Stimulated activated CD4-positive, alpha-beta T cell treated with anti-CD3 and anti-CD28 coated beads, Interleukin-15, amount 100 ng/mL, for 24 hours (primary cell): ENCODE data around the gene SLC14A1.
"Not testable (repeated sequence)": the region's sequence is repeated elsewhere in the genome, so short reads cannot be mapped to it uniquely, and the experiment has no call there.

Experiments
- DNase-seq: peaks from one replicate; pipeline ENCODE4 v3.0.0-alpha.2; 2020

SLC14A1 gene

GRCh38 chr18:45724601-45725000, 620 bp downstream of the SLC14A1 start:
- no peak for DNase-seq

DNA sequence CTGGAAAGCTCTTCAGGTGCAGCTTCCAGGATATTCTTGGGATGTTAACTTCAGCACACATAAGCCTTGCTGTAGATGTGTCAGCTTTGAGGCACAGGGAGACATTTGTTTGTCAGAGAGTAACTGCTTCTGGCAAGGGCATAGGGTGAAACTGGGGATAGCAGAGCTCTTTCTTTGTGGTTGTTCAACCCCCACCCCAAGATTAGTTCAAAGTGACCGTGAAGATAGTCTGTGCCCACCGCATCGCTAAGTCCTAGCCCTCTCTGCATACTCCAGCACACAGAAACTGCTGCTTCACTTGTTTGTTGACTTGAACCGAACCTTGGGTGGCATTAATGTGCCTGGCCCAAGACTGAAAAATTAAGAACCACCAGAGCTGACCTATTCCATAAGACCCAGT, 1.4 kb downstream of the SLC14A1 start:
- no peak for DNase-seq

DNA sequence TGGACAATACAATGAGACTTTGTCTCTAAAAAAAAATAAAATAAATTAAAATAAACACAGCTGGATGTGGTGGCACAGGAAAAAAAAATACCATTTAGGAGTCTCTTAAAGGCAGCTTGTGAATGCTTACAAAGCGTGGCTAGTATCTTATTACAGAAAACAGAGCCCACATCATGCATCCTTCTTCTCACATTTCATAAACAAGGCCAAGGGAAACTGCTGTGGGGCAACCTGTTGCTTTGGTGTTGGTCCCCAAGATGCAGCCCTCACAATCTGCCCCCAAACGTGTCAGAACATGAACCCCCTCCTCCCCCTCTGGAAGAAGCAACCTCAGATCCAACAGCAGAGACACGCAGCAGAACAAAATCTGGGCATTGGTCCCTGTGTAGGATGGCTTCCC, 2.6 kb downstream of the SLC14A1 start:
- no peak for DNase-seq

DNA sequence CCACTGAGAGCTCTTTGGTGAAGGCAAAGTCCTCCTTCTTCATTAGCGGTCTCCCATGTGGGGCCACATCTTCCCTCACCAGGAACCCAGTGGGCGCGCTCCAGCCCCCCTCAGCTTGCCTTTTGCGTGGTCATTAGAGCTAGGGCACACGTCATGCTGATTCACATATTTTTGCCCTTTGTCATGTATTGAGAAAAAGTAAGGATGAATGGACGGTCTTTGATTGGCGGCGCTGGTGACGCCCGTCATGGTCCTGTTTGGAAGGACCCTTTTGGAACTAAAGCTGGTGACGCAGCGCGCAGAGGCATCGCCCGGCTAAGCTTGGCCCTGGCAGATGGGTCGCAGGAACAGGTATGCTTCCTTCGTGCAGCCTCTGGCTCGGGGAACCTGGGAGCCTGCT, 3.1 kb downstream of the SLC14A1 start:
- no peak for DNase-seq

DNA sequence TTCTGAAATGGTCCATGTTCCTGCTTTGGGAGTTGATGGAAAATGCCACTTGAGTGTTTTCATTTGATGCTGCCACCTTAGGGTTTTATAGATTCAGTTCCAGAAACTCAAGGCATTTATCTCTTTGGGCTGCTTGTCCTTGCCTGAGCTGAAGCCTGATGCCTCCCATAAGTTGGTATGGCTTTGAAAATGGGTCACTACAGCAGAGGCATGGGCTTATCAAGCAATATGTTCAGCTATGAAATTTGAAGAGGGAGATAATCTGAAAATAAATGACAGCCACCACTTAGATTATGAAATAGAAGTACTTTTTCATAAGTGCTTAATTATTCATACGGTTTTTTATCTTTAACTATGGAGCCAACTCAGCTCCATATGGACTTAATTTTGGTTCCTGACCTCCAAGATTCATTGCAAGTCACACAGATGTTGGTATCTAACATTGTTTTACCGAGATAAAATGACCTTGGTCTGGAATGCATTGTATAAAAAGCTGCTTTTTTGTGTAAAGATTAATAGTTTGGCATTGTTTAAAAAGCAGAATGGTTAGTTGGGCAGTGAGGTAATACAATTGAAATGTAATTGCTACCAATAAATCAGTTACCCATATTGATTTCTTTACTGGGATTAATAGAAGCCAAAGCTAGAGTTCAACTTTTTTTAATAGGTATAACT, 4.5 kb downstream of the SLC14A1 start:
- no peak for DNase-seq

GRCh38 chr18:45730832-45731575, 7.0 kb downstream of the SLC14A1 start:
- no peak for DNase-seq

DNA sequence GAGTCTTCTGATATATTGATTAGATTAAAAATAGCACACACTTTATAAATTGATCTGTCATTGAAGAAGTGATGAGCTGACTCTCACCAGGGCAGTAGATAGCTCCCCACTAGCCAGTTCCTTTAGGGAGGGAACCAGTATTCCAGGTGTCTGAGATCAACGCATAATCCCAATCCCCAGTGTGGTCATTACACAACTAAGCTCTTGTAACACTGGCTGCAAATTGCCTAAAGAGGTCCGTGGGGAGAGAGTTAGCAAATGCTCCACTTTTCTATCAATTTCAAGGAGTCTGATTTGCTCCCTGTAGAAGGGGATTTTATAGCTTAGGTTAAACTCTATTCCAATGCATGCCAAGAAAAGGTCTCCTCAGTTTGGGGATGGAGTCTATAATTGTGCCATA, 7.7 kb downstream of the SLC14A1 start:
- no peak for DNase-seq

DNA sequence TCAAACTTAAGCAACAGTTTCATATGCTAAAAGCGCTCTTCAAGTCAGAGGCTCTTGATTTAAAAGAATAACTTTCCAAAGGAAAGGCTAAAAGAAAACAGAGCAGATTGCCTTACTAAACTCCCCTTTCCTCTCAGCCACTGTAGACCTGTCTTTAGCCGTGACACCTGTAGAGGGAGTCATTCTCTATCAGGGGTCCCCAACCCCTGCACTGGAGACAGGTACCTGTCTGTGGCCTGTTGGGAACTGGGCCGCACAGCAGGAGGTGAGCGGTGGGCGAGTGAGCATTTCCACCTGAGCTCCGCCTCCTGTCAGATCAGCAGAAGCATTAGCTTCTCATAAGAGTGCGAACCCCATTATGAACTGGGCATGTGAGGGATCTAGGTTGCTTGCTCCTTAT, 9.6 kb downstream of the SLC14A1 start:
- no peak for DNase-seq

- DNase-seq, result no peak
These were observed 10.5 kb downstream of the SLC14A1 start for GRCh38 chr18:45734505-45734904.

DNA sequence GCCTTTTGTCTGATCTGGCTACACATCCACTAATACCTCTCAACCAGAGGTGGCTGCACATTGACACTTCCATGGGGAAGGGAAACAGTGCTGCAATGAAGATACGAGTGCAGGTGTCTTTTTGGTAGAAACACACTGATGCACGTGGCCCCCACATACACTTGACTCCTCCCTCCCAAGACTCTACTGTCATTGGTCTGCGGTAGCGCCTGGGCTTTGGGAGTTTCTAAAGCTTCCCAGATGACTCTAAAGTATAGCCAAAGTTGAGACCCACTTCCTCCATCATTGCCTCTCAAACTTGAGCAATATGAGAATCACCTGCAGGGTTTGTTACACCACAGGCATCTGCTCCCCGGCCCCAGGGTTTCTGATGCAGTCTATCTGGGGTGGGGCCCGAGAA, 11.0 kb downstream of the SLC14A1 start:
- no peak for DNase-seq

GRCh38 chr18:45738660-45739059, 14.7 kb downstream of the SLC14A1 start:
- DNase-seq, result no peak

DNA sequence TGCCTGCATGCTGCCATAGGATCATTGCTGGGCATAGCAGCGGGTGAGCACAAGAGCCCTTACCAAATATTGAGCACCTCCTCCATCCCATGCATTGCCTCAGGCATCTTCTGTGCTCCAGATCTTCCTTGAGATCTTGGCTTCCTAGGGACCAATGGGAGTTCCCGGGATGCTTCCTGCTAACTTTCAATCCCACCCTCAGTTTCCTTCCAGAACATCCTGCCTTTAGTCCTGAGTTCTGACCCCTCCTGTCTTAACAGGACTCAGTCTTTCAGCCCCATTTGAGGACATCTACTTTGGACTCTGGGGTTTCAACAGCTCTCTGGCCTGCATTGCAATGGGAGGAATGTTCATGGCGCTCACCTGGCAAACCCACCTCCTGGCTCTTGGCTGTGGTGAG, 15.3 kb downstream of the SLC14A1 start:
- DNase-seq, result no peak

- no peak for DNase-seq
These were observed 15.9 kb downstream of the SLC14A1 start for GRCh38 chr18:45739848-45740247.

GRCh38 chr18:45741056-45741455, 17.1 kb downstream of the SLC14A1 start:
- DNase-seq, result no peak

- DNase-seq, result no peak
These were observed 22.0 kb downstream of the SLC14A1 start for GRCh38 chr18:45745817-45746461.

GRCh38 chr18:45748501-45748900, 24.5 kb downstream of the SLC14A1 start:
- DNase-seq, result no peak

DNA sequence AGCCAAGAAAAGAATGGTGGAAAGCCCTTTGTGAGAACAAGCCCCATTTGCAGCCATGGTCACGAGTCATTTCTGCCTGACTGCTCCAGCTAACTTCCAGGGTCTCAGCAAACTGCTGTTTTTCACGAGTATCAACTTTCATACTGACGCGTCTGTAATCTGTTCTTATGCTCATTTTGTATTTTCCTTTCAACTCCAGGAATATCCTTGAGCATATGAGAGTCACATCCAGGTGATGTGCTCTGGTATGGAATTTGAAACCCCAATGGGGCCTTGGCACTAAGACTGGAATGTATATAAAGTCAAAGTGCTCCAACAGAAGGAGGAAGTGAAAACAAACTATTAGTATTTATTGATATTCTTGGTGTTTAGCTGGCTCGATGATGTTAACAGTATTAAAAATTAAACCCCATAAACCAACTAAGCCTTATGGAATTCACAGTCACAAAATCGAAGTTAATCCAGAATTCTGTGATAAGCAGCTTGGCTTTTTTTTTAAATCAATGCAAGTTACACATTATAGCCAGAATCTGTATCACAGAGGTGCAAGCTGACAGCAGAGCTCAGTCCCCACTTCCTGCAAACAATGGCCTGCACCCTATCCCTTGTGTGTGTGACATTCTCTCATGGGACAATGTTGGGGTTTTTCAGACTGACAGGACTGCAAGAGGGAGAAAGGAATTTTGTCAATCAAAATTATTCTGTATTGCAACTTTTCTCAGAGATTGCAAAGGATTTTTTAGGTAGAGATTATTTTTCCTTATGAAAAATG, 26.1 kb downstream of the SLC14A1 start:
- DNase-seq, result no peak

- DNase-seq, result no peak
These were observed 27.8 kb downstream of the SLC14A1 start for GRCh38 chr18:45751766-45752165.

DNA sequence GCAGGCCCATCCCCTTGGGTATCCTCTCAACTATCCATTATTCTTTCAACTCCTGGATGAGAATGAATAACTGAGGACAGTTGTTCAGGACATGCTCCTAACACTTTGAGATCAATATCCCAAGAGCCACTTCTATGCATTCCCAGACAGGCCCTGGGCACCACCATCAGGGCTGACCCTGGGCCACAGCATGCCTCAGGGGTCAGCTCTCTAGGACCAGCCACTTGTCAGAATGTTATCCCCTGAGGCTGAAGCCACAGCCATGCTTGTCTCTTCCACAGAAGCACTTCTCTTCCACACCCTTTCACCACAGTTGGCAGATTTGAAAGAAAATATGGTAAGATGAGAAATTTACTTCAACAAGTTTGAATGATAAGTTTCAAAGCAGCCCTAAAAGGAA, 28.7 kb downstream of the SLC14A1 start:
- no peak for DNase-seq

DNA sequence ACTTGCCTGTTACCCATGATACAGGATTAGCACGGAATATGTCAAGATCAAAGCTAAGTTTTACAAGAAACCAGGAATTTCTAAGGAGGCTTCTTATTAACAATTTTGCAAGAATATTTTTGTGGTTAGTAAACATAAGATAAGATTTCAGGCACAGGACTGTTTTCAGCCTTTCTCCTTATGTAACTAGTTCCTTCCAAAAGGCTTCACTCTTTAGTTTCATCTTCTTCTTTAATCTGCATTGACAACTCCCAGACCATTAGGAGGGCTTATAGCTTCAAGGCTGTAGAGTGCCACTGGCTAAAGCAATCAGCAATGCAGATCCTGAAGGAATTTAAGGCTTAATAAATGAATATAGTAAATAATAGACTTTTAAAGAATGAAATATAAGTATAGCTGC, 29.3 kb downstream of the SLC14A1 start:
- no peak for DNase-seq

DNA sequence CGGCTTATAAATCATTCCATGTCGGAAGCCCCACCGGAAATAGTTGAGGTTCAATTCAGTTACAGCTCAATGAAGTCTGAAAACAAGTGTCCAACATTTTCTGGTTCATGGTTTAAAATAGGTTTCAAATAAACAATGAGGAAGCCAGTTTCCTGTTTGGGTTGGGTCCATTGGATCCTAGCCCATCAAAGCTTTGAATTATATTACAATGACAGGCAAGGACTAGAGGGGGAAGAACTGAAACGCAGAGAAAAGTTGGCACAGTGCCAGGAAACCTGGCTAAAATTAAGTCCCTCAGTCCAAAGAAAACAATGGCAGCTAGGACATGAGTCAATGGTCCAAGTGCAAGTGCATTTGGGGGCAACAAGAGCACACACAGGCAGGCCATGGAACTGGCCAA, 32.0 kb downstream of the SLC14A1 start:
- no peak for DNase-seq

DNA sequence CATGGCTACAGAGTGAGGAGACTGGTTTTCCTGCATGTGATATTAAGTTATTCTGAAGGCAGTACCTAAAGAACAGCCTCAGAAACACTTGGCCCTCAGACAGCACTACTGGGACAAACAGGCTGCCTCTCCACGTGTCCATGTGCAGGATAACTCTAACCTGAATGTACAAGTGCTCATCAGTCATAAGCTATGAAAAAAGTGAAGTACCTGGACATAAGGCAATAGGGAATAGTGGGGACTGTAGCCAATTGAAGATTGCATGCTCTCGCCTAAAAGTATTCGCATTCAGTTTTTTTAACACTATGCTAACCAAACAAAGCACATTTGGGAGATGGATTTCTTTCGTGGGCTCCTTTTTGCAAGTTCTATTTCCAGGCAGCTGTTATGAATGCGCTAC, 33.0 kb downstream of the SLC14A1 start:
- no peak for DNase-seq

DNA sequence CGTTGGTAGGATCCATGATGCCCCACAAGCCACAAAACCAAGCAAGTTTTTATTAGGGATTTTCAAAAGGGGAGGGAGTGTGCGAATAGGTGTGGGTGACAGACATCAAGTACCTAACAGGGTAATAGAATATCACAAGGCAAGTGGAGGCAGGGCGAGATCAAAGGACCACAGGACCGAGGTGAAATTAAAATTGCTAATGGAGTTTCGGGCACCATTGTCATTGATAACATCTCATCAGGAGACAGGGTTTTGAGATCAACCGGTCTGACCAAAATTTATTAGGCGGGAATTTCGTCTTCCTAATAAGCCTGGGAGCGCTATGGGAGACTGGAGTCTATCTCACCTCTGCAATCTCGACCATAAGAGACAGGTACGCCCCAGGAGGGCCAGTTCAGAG, 33.7 kb downstream of the SLC14A1 start:
- DNase-seq, result not testable (repeated sequence)
